Activated CD4-positive, alpha-beta T cell treated with anti-CD3 and anti-CD28 coated beads, Interleukin-2, amount 10 ng/mL, durations not matched to agents 7 days and 5 days (primary cell): Measurements from ENCODE around the gene GSTM2. TPM values are rescaled to one million over a fixed set of nuclear protein-coding genes. Genes with fewer than 3 reads are reported as not detected.
A peak's percentile ranks its signal among the peaks of the same experiment; 100 is the strongest.

Experiments
- CTCF ChIA-PET: fragments of 350-600 bp; sonication (Branson Sonifier 250); formaldehyde crosslinking; loops from one replicate; lab custom pipeline; 2021; ENCODE audit warnings: antibody characterized with exemption; lab: Charles Lee
- POLR2A ChIA-PET: fragments of 350-600 bp; sonication (Branson Sonifier 250); formaldehyde crosslinking; loops from one replicate; lab custom pipeline; 2021; ENCODE audit warnings: antibody characterized with exemption; lab: Charles Lee
- DNase-seq: peaks from one replicate; pipeline ENCODE4 v3.0.0-alpha.2; 2020
- H3K27ac Mint-ChIP-seq: one replicate; pipeline ENCODE4 v1.8.0; 2021; ENCODE audit warnings: mild to moderate bottlenecking, moderate library complexity, mixed read lengths
- H3K27me3 Mint-ChIP-seq: one replicate; pipeline ENCODE4 v1.8.0; 2021; ENCODE audit warnings: mixed read lengths
- H3K36me3 Mint-ChIP-seq: one replicate; pipeline ENCODE4 v1.8.0; 2021; ENCODE audit warnings: low read depth, mixed read lengths
- H3K4me1 Mint-ChIP-seq: one replicate; pipeline ENCODE4 v1.8.0; 2021; ENCODE audit warnings: mixed read lengths
- H3K4me3 Mint-ChIP-seq: one replicate; pipeline ENCODE4 v1.8.0; 2021; ENCODE audit warnings: mild to moderate bottlenecking, moderate library complexity, mixed read lengths
- H3K9me3 Mint-ChIP-seq: one replicate; pipeline ENCODE4 v1.8.0; 2021; ENCODE audit warnings: mixed read lengths
- total RNA-seq, 2 experiments: library from RNA; stranded (reverse); gene quantifications; one replicate each; pipeline ENCODE4 v1.2.3, GENCODE V29; 2021

The GSTM2 gene
- total RNA-seq, 2 experiments from 2014 or later, result 33.4 to 33.5 TPM

- Mint-ChIP-seq H3K4me1 (peaks cover 44% of the 10 kb centered on the region), H3K27me3 (no peaks in the 10 kb centered on the region), H3K9me3 (no peaks in the 10 kb centered on the region), H3K27ac (peak overlapping the region; percentile 86), H3K36me3 (peaks cover 29% of the 10 kb centered on the region), H3K4me3 (peak overlapping the region; percentile 84)
- ChIA-PET CTCF (interaction anchor here (0.7 to 10.3 kb wide), 7 partner anchors 11 to 92 kb away, joined by 3 to 67 read pairs (median 5); no protein-coding TSS in a partner anchor), POLR2A (no interaction called here)
- peak; percentile 45 for DNase-seq
Observed at GRCh38 chr1:109624201-109625010, 43.5 kb upstream of the GSTM2 start.

GRCh38 chr1:109625176-109625575 lies 42.7 kb upstream of the GSTM2 start:
- Mint-ChIP-seq H3K27ac (peak overlapping the region; percentile 79), H3K4me1 (peaks cover 42% of the 10 kb centered on the region), H3K36me3 (peaks cover 37% of the 10 kb centered on the region), H3K9me3 (no peaks in the 10 kb centered on the region), H3K27me3 (no peaks in the 10 kb centered on the region), H3K4me3 (no peak overlapping the region)
- CTCF ChIA-PET, result interaction anchor here (0.7 to 10.3 kb wide), 6 partner anchors 10 to 93 kb away, joined by 3 to 67 read pairs (median 7); no protein-coding TSS in a partner anchor
- DNase-seq, result peak; percentile 4
- POLR2A ChIA-PET, result no interaction called here

- no peaks in the 10 kb centered on the region for H3K9me3 Mint-ChIP-seq
- DNase-seq, result peak; percentile 5
- peak overlapping the region; percentile 79 for H3K27ac Mint-ChIP-seq
- H3K27me3 Mint-ChIP-seq, result no peaks in the 10 kb centered on the region
- peaks cover 40% of the 10 kb centered on the region for H3K36me3 Mint-ChIP-seq
- no peak overlapping the region for H3K4me3 Mint-ChIP-seq
- POLR2A ChIA-PET, result no interaction called here
- H3K4me1 Mint-ChIP-seq, result peaks cover 42% of the 10 kb centered on the region
- CTCF ChIA-PET, result interaction anchor here (0.6 to 10.3 kb wide), 4 partner anchors 9 to 80 kb away, joined by 3 to 67 read pairs (median 4); no protein-coding TSS in a partner anchor
Observed at GRCh38 chr1:109625601-109626560, 42.0 kb upstream of the GSTM2 start.

- CTCF ChIA-PET, result interaction anchor here (10.3 kb wide), 1 partner anchor 12 kb away, joined by 67 read pairs; no protein-coding TSS in a partner anchor
- Mint-ChIP-seq H3K9me3 (no peaks in the 10 kb centered on the region), H3K27ac (no peak overlapping the region), H3K4me3 (no peak overlapping the region), H3K36me3 (peaks cover 44% of the 10 kb centered on the region), H3K27me3 (no peaks in the 10 kb centered on the region), H3K4me1 (peaks cover 39% of the 10 kb centered on the region)
- peak; percentile 4 for DNase-seq
- POLR2A ChIA-PET, result no interaction called here
Observed at GRCh38 chr1:109626682-109627408, 41.0 kb upstream of the GSTM2 start.

- H3K36me3 Mint-ChIP-seq, result peaks cover 40% of the 10 kb centered on the region
- peaks cover 29% of the 10 kb centered on the region for H3K4me1 Mint-ChIP-seq
- DNase-seq, result peak; percentile 5
- H3K27ac Mint-ChIP-seq, result no peak overlapping the region
- H3K9me3 Mint-ChIP-seq, result no peaks in the 10 kb centered on the region
- H3K27me3 Mint-ChIP-seq, result no peaks in the 10 kb centered on the region
- ChIA-PET POLR2A (no interaction called here), CTCF (interaction anchor here (1.5 to 10.3 kb wide), 4 partner anchors 11 to 82 kb away, joined by 3 to 67 read pairs (median 19); no protein-coding TSS in a partner anchor)
- H3K4me3 Mint-ChIP-seq, result no peak overlapping the region
Observed at GRCh38 chr1:109627692-109628399, 40.0 kb upstream of the GSTM2 start.

- no peaks in the 10 kb centered on the region for H3K27me3 Mint-ChIP-seq
- DNase-seq, result peak; percentile 4
- no peak overlapping the region for H3K4me3 Mint-ChIP-seq
- peaks cover 20% of the 10 kb centered on the region for H3K4me1 Mint-ChIP-seq
- ChIA-PET POLR2A (no interaction called here), CTCF (interaction anchor here (0.6 to 10.3 kb wide), 10 partner anchors 10 to 1046 kb away, joined by 3 to 67 read pairs (median 4); partner anchors contain the start of genes EPS8L3 and GNAI3)
- peaks cover 40% of the 10 kb centered on the region for H3K36me3 Mint-ChIP-seq
- peak overlapping the region; percentile 62 for H3K27ac Mint-ChIP-seq
- H3K9me3 Mint-ChIP-seq, result no peaks in the 10 kb centered on the region
Observed at GRCh38 chr1:109628540-109629321, 39.1 kb upstream of the GSTM2 start.

GRCh38 chr1:109629372-109630030 lies 38.4 kb upstream of the GSTM2 start:
- CTCF ChIA-PET, result interaction anchor here (0.7 to 10.3 kb wide), 9 partner anchors 9 to 134 kb away, joined by 3 to 67 read pairs (median 5); partner anchors contain the start of genes EPS8L3 and GNAI3
- peak overlapping the region; percentile 62 for H3K27ac Mint-ChIP-seq

GRCh38 chr1:109630081-109630897 lies 37.6 kb upstream of the GSTM2 start:
- Mint-ChIP-seq H3K4me1 (peaks cover 19% of the 10 kb centered on the region), H3K9me3 (no peaks in the 10 kb centered on the region), H3K27me3 (no peaks in the 10 kb centered on the region), H3K27ac (no peak overlapping the region), H3K4me3 (no peak overlapping the region), H3K36me3 (peaks cover 40% of the 10 kb centered on the region)
- ChIA-PET POLR2A (no interaction called here), CTCF (interaction anchor here (0.7 to 10.3 kb wide), 7 partner anchors 9 to 98 kb away, joined by 3 to 67 read pairs (median 6); partner anchors contain the start of genes GNAI3 and GNAT2)
- DNase-seq, result peak; percentile 41

More at GRCh38 chr1:109629372-109630030, 38.4 kb upstream of the GSTM2 start:
- H3K36me3 Mint-ChIP-seq, result peaks cover 40% of the 10 kb centered on the region
- no peaks in the 10 kb centered on the region for H3K27me3 Mint-ChIP-seq
- H3K9me3 Mint-ChIP-seq, result no peaks in the 10 kb centered on the region
- POLR2A ChIA-PET, result no interaction called here
- H3K4me1 Mint-ChIP-seq, result peaks cover 17% of the 10 kb centered on the region
- no peak overlapping the region for H3K4me3 Mint-ChIP-seq
- DNase-seq, result peak; percentile 3

- no peaks in the 10 kb centered on the region for H3K27me3 Mint-ChIP-seq
- peaks cover 15% of the 10 kb centered on the region for H3K4me1 Mint-ChIP-seq
- H3K27ac Mint-ChIP-seq, result no peak overlapping the region
- ChIA-PET CTCF (interaction anchor here (1.4 to 10.3 kb wide), 4 partner anchors 8 to 85 kb away, joined by 3 to 67 read pairs (median 26); partner anchors contain the start of genes GNAI3 and GNAT2), POLR2A (no interaction called here)
- H3K9me3 Mint-ChIP-seq, result no peaks in the 10 kb centered on the region
- peaks cover 37% of the 10 kb centered on the region for H3K36me3 Mint-ChIP-seq
- H3K4me3 Mint-ChIP-seq, result no peak overlapping the region
- no peak for DNase-seq
Observed at GRCh38 chr1:109630898-109631512, 36.9 kb upstream of the GSTM2 start.
